NCI-H460 (cell line): Measurements from ENCODE around the gene HOXA11. TPM values are rescaled to one million over a fixed set of nuclear protein-coding genes. Genes with fewer than 3 reads are reported as not detected.

Experiments
- DNase-seq: peaks from one replicate; pipeline ENCODE4 v3.0.0-alpha.2; 2016; ENCODE audit warnings: low read depth; ENCODE audit errors: extremely low read depth
- total RNA-seq: library from RNA; depleted of rRNA; stranded (reverse); fragments of >200 nt; shearing (Covaris generic); gene quantifications from 2 replicates; pipeline ENCODE4 v1.2.3, GENCODE V29; 2014

Gene HOXA11
- total RNA-seq, 1 experiment from 2014 or later = 7.1 TPM

- DNase-seq = no peak
Observed at GRCh38 chr7:27182285-27182841, 2.7 kb downstream of the HOXA11 start.

- no peak for DNase-seq
Observed at GRCh38 chr7:27181795-27182275, 3.2 kb downstream of the HOXA11 start.

- DNase-seq = no peak
Observed at GRCh38 chr7:27180431-27181420, 4.3 kb downstream of the HOXA11 start.

GRCh38 chr7:27179503-27180430 is 5.3 kb downstream of the HOXA11 start:
- peak; percentile 68 for DNase-seq

- DNase-seq = no peak
Observed at GRCh38 chr7:27179030-27179429, 6.0 kb downstream of the HOXA11 start.

GRCh38 chr7:27178366-27178765 is 6.7 kb downstream of the HOXA11 start:
- no peak for DNase-seq

GRCh38 chr7:27177795-27178320 is 7.2 kb downstream of the HOXA11 start:
- no peak for DNase-seq

GRCh38 chr7:27176962-27177794 is 7.9 kb downstream of the HOXA11 start:
- no peak for DNase-seq

GRCh38 chr7:27176524-27176845 is 8.5 kb downstream of the HOXA11 start:
- no peak for DNase-seq

- no peak for DNase-seq
Observed at GRCh38 chr7:27175626-27176523, 9.2 kb downstream of the HOXA11 start.

GRCh38 chr7:27174874-27175625 is 10.0 kb downstream of the HOXA11 start:
- DNase-seq = no peak

- no peak for DNase-seq
Observed at GRCh38 chr7:27173956-27174873, 10.8 kb downstream of the HOXA11 start, which contains the start of gene HOXA10. Gene HOXA10, minus strand, starts transcription at chr7:27174320. Its CDS starts 14 bp downstream, at chr7:27174306.

- DNase-seq = no peak
Observed at GRCh38 chr7:27173511-27173955, 11.5 kb downstream of the HOXA11 start.

GRCh38 chr7:27172823-27173510 is 12.1 kb downstream of the HOXA11 start:
- no peak for DNase-seq

GRCh38 chr7:27172315-27172774 is 12.7 kb downstream of the HOXA11 start:
- no peak for DNase-seq
